HUES6 (cell line): ENCODE results near the gene ATXN1.

Source experiments
- H3K27ac ChIP-seq: 2 replicates; pipeline ENCODE4 v1.7.0; 2013; ENCODE audit warnings: low read depth, mild to moderate bottlenecking, low read length, inconsistent platforms
- H3K27me3 ChIP-seq: 2 replicates; pipeline ENCODE4 v1.6.1; 2013; ENCODE audit warnings: low read length; ENCODE audit not compliant: control insufficient read depth, insufficient read depth
- H3K36me3 ChIP-seq: 2 replicates; pipeline ENCODE4 v1.6.1; 2013; ENCODE audit warnings: low read length; ENCODE audit not compliant: control insufficient read depth, insufficient read depth
- H3K4me1 ChIP-seq: 2 replicates; pipeline ENCODE4 v1.6.1; 2013; ENCODE audit warnings: low read length; ENCODE audit not compliant: control insufficient read depth, insufficient read depth
- H3K4me3 ChIP-seq: 2 replicates; pipeline ENCODE4 v1.5.1; 2013; ENCODE audit warnings: low read depth, low read length
- H3K9ac ChIP-seq: one replicate; pipeline ENCODE4 v1.6.1; 2013; ENCODE audit warnings: mild to moderate bottlenecking, low read length
- H3K9me3 ChIP-seq: 2 replicates; pipeline ENCODE4 v1.6.1; 2013; ENCODE audit warnings: low read depth, low read length; ENCODE audit not compliant: control insufficient read depth, insufficient read depth

The ATXN1 gene

GRCh38 chr6:16519265-16520242 lies 241.7 kb downstream of the ATXN1 start:
- H3K9me3 ChIP-seq: no peaks in the 10 kb centered on the region
- H3K4me1 ChIP-seq: peaks cover 10% of the 10 kb centered on the region; the same call in 1 of the 2 replicates
- H3K9ac ChIP-seq: no peak overlapping the region
- H3K27me3 ChIP-seq: no peaks in the 10 kb centered on the region
- no peak overlapping the region for H3K4me3 ChIP-seq
- H3K36me3 ChIP-seq: no peaks in the 10 kb centered on the region
- H3K27ac ChIP-seq: no peak overlapping the region

GRCh38 chr6:16518265-16518664 lies 243.0 kb downstream of the ATXN1 start:
- peaks cover 21% of the 10 kb centered on the region for H3K4me1 ChIP-seq
- H3K27ac ChIP-seq: no peak overlapping the region
- H3K4me3 ChIP-seq: no peak overlapping the region
- no peaks in the 10 kb centered on the region for H3K9me3 ChIP-seq
- no peak overlapping the region for H3K9ac ChIP-seq
- no peaks in the 10 kb centered on the region for H3K36me3 ChIP-seq
- H3K27me3 ChIP-seq: no peaks in the 10 kb centered on the region

GRCh38 chr6:16514249-16514648 lies 247.0 kb downstream of the ATXN1 start:
- H3K9me3 ChIP-seq: no peaks in the 10 kb centered on the region
- H3K27me3 ChIP-seq: no peaks in the 10 kb centered on the region
- H3K4me1 ChIP-seq: peaks cover 28% of the 10 kb centered on the region
- H3K4me3 ChIP-seq: no peak overlapping the region
- no peak overlapping the region for H3K9ac ChIP-seq
- H3K36me3 ChIP-seq: no peaks in the 10 kb centered on the region
- H3K27ac ChIP-seq: no peak overlapping the region

GRCh38 chr6:16512544-16513290 lies 248.5 kb downstream of the ATXN1 start:
- no peaks in the 10 kb centered on the region for H3K27me3 ChIP-seq
- H3K36me3 ChIP-seq: no peaks in the 10 kb centered on the region
- H3K27ac ChIP-seq: no peak overlapping the region
- H3K4me1 ChIP-seq: peaks cover 28% of the 10 kb centered on the region
- no peak overlapping the region for H3K4me3 ChIP-seq
- no peak overlapping the region for H3K9ac ChIP-seq
- no peaks in the 10 kb centered on the region for H3K9me3 ChIP-seq

GRCh38 chr6:16511723-16512489 lies 249.4 kb downstream of the ATXN1 start:
- Histone ChIP-seq H3K4me3 (no peak overlapping the region), H3K27me3 (no peaks in the 10 kb centered on the region), H3K9me3 (no peaks in the 10 kb centered on the region), H3K4me1 (peaks cover 28% of the 10 kb centered on the region), H3K27ac (no peak overlapping the region), H3K9ac (no peak overlapping the region), H3K36me3 (no peaks in the 10 kb centered on the region)

- H3K9me3 ChIP-seq: no peaks in the 10 kb centered on the region
- H3K27ac ChIP-seq: no peak overlapping the region
Measured at GRCh38 chr6:16511040-16511660, 250.1 kb downstream of the ATXN1 start.

GRCh38 chr6:16510245-16510644 lies 251.0 kb downstream of the ATXN1 start:
- H3K27me3 ChIP-seq: no peaks in the 10 kb centered on the region
- no peak overlapping the region for H3K4me3 ChIP-seq
- H3K9me3 ChIP-seq: no peaks in the 10 kb centered on the region
- no peaks in the 10 kb centered on the region for H3K36me3 ChIP-seq
- no peak overlapping the region for H3K27ac ChIP-seq
- H3K9ac ChIP-seq: no peak overlapping the region
- peaks cover 28% of the 10 kb centered on the region for H3K4me1 ChIP-seq

More at GRCh38 chr6:16511040-16511660, 250.1 kb downstream of the ATXN1 start:
- H3K9ac ChIP-seq: no peak overlapping the region
- no peaks in the 10 kb centered on the region for H3K27me3 ChIP-seq
- peaks cover 28% of the 10 kb centered on the region for H3K4me1 ChIP-seq
- no peak overlapping the region for H3K4me3 ChIP-seq
- no peaks in the 10 kb centered on the region for H3K36me3 ChIP-seq

- no peak overlapping the region for H3K4me3 ChIP-seq
- no peak overlapping the region for H3K9ac ChIP-seq
- peaks cover 26% of the 10 kb centered on the region for H3K4me1 ChIP-seq
- no peaks in the 10 kb centered on the region for H3K36me3 ChIP-seq
- H3K9me3 ChIP-seq: no peaks in the 10 kb centered on the region
- H3K27me3 ChIP-seq: no peaks in the 10 kb centered on the region
- no peak overlapping the region for H3K27ac ChIP-seq
Measured at GRCh38 chr6:16508959-16509358, 252.3 kb downstream of the ATXN1 start.

GRCh38 chr6:16505711-16506357 lies 255.4 kb downstream of the ATXN1 start:
- no peak overlapping the region for H3K27ac ChIP-seq
- H3K36me3 ChIP-seq: no peaks in the 10 kb centered on the region
- H3K4me3 ChIP-seq: no peak overlapping the region
- no peak overlapping the region for H3K9ac ChIP-seq
- H3K4me1 ChIP-seq: 0 out of 2 replicates have a peak, but pooled peaks cover 2% of the 10 kb centered on the region
- no peaks in the 10 kb centered on the region for H3K9me3 ChIP-seq
- no peaks in the 10 kb centered on the region for H3K27me3 ChIP-seq

- Histone ChIP-seq H3K36me3 (no peaks in the 10 kb centered on the region), H3K9ac (no peak overlapping the region), H3K27me3 (no peaks in the 10 kb centered on the region), H3K9me3 (no peaks in the 10 kb centered on the region), H3K27ac (no peak overlapping the region), H3K4me3 (no peak overlapping the region), H3K4me1 (0 out of 2 replicates have a peak, but pooled peaks cover 2% of the 10 kb centered on the region)
Measured at GRCh38 chr6:16504609-16505008, 256.7 kb downstream of the ATXN1 start.
